A549 (cell line): ENCODE measurements around the gene DHX8. TPM values are rescaled to one million over a fixed set of nuclear protein-coding genes. Genes with fewer than 3 reads are reported as not detected.

Source experiments
- ATAC-seq, 2 experiments: fragments of 200-7000 bp in 1 of 2; fragments of >200 bp in 1 of 2; cut with Nextera tagmentation in 1 of 2; cut with Tn5 transposase in 1 of 2; 3 replicates each; pipeline versions ENCODE4 v1.8.0 to v1.9.1; 2018 to 2020; ENCODE audit warnings: mild to moderate bottlenecking in 1 of 2, moderate library complexity in 1 of 2
- CTCF ChIA-PET: fragments of 300-600 bp; sonication (Branson Sonifier 250); formaldehyde crosslinking; extraction: SDS; loops from one replicate; lab custom pipeline; 2021; ENCODE audit warnings: antibody characterized with exemption, inconsistent platforms; lab: Yijun Ruan, JAX
- POLR2A ChIA-PET: fragments of 350-600 bp; formaldehyde crosslinking; extraction: SDS; loops from one replicate; lab custom pipeline; 2021; ENCODE audit warnings: antibody characterized with exemption, inconsistent platforms; lab: Yijun Ruan, JAX
- DNase-seq, 2 experiments: peaks; one replicate each; pipeline versions ENCODE4 v3.0.0 to v3.0.0-alpha.2; 2011 to 2016; ENCODE audit warnings: low read depth in 1 of 2, low spot score in 1 of 2
- FAIRE-seq: peaks from 2 replicates; lab custom pipeline; 2011; peaks lifted over from hg19 to GRCh38; lab: Jason Lieb, UNC
- H3K27ac ChIP-seq, 2 experiments: fragments of >200 bp; sonication (Bioruptor Twin); formaldehyde crosslinking; 3 replicates each; pipeline ENCODE4 v1.5.1; 2016 to 2017
- H3K4me1 ChIP-seq: fragments of >200 bp; sonication (Bioruptor Twin); formaldehyde crosslinking; 3 replicates; pipeline ENCODE4 v1.6.1; 2016
- H3K4me2 ChIP-seq: fragments of >200 bp; sonication (Bioruptor Twin); formaldehyde crosslinking; 3 replicates; pipeline ENCODE4 v1.6.1; 2016
- H3K4me3 ChIP-seq: fragments of >200 bp; sonication (Bioruptor Twin); formaldehyde crosslinking; 3 replicates; pipeline ENCODE4 v1.5.1; 2016
- H3K9me3 ChIP-seq: fragments of >200 bp; sonication (Bioruptor Twin); formaldehyde crosslinking; 3 replicates; pipeline ENCODE4 v1.6.1; 2016
- CBX2 ChIP-seq: fragments of 200-600 bp; sonication (generic); IDR thresholded peaks from 2 replicates; pipeline ENCODE4 v1.6.1; 2016; ENCODE audit warnings: low read depth, mild to moderate bottlenecking, borderline replicate concordance
- CEBPB ChIP-seq, 2 experiments: fragments of >200 bp in 1 of 2; sonication (Bioruptor Twin) in 1 of 2; formaldehyde crosslinking in 1 of 2; IDR thresholded peaks; 2 replicates each; pipeline ENCODE4 v1.6.1; 2012 to 2016
- CHD2 ChIP-seq: fragments of 150-350 bp; IDR thresholded peaks from 2 replicates; pipeline ENCODE4 v1.6.1; 2014; ENCODE audit warnings: low read length; ENCODE audit not compliant: partially characterized antibody
- EHF ChIP-seq: fragments of 250-450 bp; sonication (Bioruptor Pico); IDR thresholded peaks from 2 replicates; pipeline ENCODE4 v1.5.0; 2020; ENCODE audit warnings: mild to moderate bottlenecking
- EHMT2 ChIP-seq: fragments of 200-600 bp; sonication (generic); IDR thresholded peaks from 2 replicates; pipeline ENCODE4 v1.6.1; 2016; ENCODE audit warnings: antibody characterized with exemption, low read depth, mild to moderate bottlenecking, moderate library complexity
- ESRRA ChIP-seq: fragments of 150-350 bp; IDR thresholded peaks from 2 replicates; pipeline ENCODE4 v1.6.1; 2014; ENCODE audit warnings: mild to moderate bottlenecking, low read length, borderline replicate concordance
- FOSB ChIP-seq: fragments of 250-450 bp; sonication (Bioruptor Pico); IDR thresholded peaks from 2 replicates; pipeline ENCODE4 v1.5.0; 2020; ENCODE audit warnings: mild to moderate bottlenecking, moderate library complexity
- FOSL2 ChIP-seq, 2 experiments: fragments of 450-650 bp in 1 of 2; fragments of >200 bp in 1 of 2; sonication (Bioruptor Twin) in 1 of 2; formaldehyde crosslinking; IDR thresholded peaks; 2 replicates each; pipeline versions ENCODE4 v1.5.0 to v1.6.1; 2016 to 2020; ENCODE audit warnings: mild to moderate bottlenecking in 1 of 2, moderate library complexity in 1 of 2
- FOXS1 ChIP-seq: fragments of 250-450 bp; sonication (Bioruptor Pico); IDR thresholded peaks from 2 replicates; pipeline ENCODE4 v1.5.0; 2020; ENCODE audit warnings: mild to moderate bottlenecking, moderate library complexity
- GATA3 ChIP-seq: IDR thresholded peaks from 2 replicates; pipeline ENCODE4 v1.6.1; 2012; ENCODE audit warnings: borderline replicate concordance
- HDAC2 ChIP-seq: fragments of 200-600 bp; sonication (generic); IDR thresholded peaks from 2 replicates; pipeline ENCODE4 v1.6.1; 2016
- HEYL ChIP-seq: fragments of 250-450 bp; sonication (Bioruptor Pico); IDR thresholded peaks from 2 replicates; pipeline ENCODE4 v1.8.0; 2021; ENCODE audit warnings: mild to moderate bottlenecking, moderate library complexity
- JUN ChIP-seq, 2 experiments: fragments of >200 bp; sonication (Bioruptor Twin); formaldehyde crosslinking; IDR thresholded peaks; 2 replicates in 1 of 2; 3 replicates in 1 of 2; pipeline ENCODE4 v1.6.1; 2016 to 2017
- JUNB ChIP-seq: fragments of >200 bp; sonication (Bioruptor Twin); formaldehyde crosslinking; IDR thresholded peaks from 2 replicates; pipeline ENCODE4 v1.6.1; 2016
- KDM5A ChIP-seq: fragments of 200-600 bp; sonication (generic); IDR thresholded peaks from 2 replicates; pipeline ENCODE4 v1.6.1; 2016; ENCODE audit warnings: antibody characterized with exemption, mild to moderate bottlenecking
- MYC ChIP-seq: IDR thresholded peaks from 2 replicates; pipeline ENCODE4 v1.6.1; 2012; ENCODE audit warnings: mild to moderate bottlenecking, inconsistent platforms, low read length, improper control_type of control experiment, borderline replicate concordance
- PHF8 ChIP-seq: fragments of 200-600 bp; sonication (generic); IDR thresholded peaks from 2 replicates; pipeline ENCODE4 v1.6.1; 2016; ENCODE audit warnings: low read depth, mild to moderate bottlenecking, antibody characterized with exemption, moderate library complexity, borderline replicate concordance
- POLR2A ChIP-seq: IDR thresholded peaks from 2 replicates; pipeline ENCODE4 v1.6.1; 2012; ENCODE audit warnings: mild to moderate bottlenecking, low read length
- RAD21 ChIP-seq, 2 experiments: fragments of >200 bp in 1 of 2; sonication (Bioruptor Twin) in 1 of 2; formaldehyde crosslinking in 1 of 2; IDR thresholded peaks in 1 of 2; conservative IDR thresholded peaks in 1 of 2; 2 replicates in 1 of 2; 3 replicates in 1 of 2; pipeline ENCODE4 v1.6.1; 2012 to 2018; ENCODE audit warnings: inconsistent platforms in 1 of 2
- RCOR1 ChIP-seq: fragments of 150-350 bp; IDR thresholded peaks from 2 replicates; pipeline ENCODE4 v1.6.1; 2014; ENCODE audit warnings: antibody characterized with exemption, low read length, low read depth
- RNF2 ChIP-seq: fragments of 200-600 bp; sonication (generic); IDR thresholded peaks from 2 replicates; pipeline ENCODE4 v1.6.1; 2016; ENCODE audit warnings: low read depth, mild to moderate bottlenecking, antibody characterized with exemption, moderate library complexity, borderline replicate concordance
- SMC3 ChIP-seq: fragments of >200 bp; sonication (Bioruptor Twin); formaldehyde crosslinking; IDR thresholded peaks from 3 replicates; pipeline ENCODE4 v1.6.1; 2018; ENCODE audit warnings: inconsistent platforms
- SREBF2 ChIP-seq: fragments of 450-650 bp; IDR thresholded peaks from 2 replicates; pipeline ENCODE4 v1.6.1; 2014; ENCODE audit warnings: mild to moderate bottlenecking, moderate library complexity
- ZFP36 ChIP-seq: fragments of 450-650 bp; IDR thresholded peaks from 2 replicates; pipeline ENCODE4 v1.6.1; 2014; ENCODE audit warnings: borderline replicate concordance; ENCODE audit not compliant: partially characterized antibody
- ZSCAN20 ChIP-seq: fragments of 250-450 bp; sonication (Bioruptor Pico); IDR thresholded peaks from 2 replicates; pipeline ENCODE4 v1.8.0; 2022; ENCODE audit warnings: mild to moderate bottlenecking, moderate library complexity
- WGBS: methylation state at CpG from one replicate; pipeline ENCODE4 v1.1.6; 2017; ENCODE audit errors: missing lambda C conversion rate; 5-methylcytosine and 5-hydroxymethylcytosine counted together
- polyA plus RNA-seq, 4 experiments: library from polyadenylated mRNA; depleted of rRNA in 3 of 4; stranded (reverse); fragments of >200 nt; fragmentation: RNase III in 1 of 4; extraction: RNeasy Plus Mini Kit Qiagen cat#74134 plus additional on column Dnase treatment in 1 of 4; gene quantifications; 2 replicates in 3 of 4; 3 replicates in 1 of 4; pipeline ENCODE4 v1.2.3, GENCODE V29; 2011 to 2017
- TF ChIP-seq, protein P1 (sequence below): fragments of >200 bp; sonication (Bioruptor Twin); formaldehyde crosslinking; IDR thresholded peaks from 3 replicates; pipeline ENCODE4 v1.6.1; 2016
- TF ChIP-seq, protein P2 (sequence below): fragments of 450-650 bp; IDR thresholded peaks from 2 replicates; pipeline ENCODE4 v1.6.1; 2014; ENCODE audit warnings: antibody characterized with exemption
- TF ChIP-seq, protein P3 (sequence below): fragments of 250-450 bp; sonication (Bioruptor Pico); IDR thresholded peaks from 2 replicates; pipeline ENCODE4 v1.5.0; 2020; ENCODE audit warnings: low read depth, mild to moderate bottlenecking, moderate library complexity
- TF ChIP-seq, protein P4 (sequence below): fragments of 150-350 bp; IDR thresholded peaks from 2 replicates; pipeline ENCODE4 v1.6.1; 2014; ENCODE audit warnings: low read depth, mild to moderate bottlenecking, low read length

The DHX8 gene
- polyA plus RNA-seq, 2 of the 4 experiments (the other 2 are of a cell fraction), result 33.2 to 66.0 TPM

DNA sequence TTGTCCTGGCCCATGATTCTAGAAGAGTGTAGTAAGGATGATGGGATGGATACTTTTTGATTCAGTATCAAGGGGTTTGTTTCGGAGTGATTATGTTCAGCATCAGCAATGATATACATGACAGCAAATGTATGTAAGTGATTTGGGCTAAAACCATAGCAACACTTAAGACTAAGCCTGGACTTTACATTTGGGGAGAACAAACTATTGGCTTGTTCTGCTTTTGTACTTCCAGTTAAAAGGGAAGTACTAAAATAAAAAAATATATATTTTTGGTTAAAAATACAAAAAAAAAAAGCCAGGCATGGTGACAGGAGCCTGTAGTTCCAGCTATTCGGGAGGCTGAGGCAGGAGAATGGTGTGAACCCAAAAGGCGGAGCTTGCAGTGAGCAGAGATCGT lies 20.5 kb upstream of the DHX8 start:
- Histone ChIP-seq H3K9me3 (no peaks in the 10 kb centered on the region), H3K4me1 (peaks cover 23% of the 10 kb centered on the region), H3K27ac (no peak overlapping the region), H3K4me2 (no peak overlapping the region), H3K4me3 (no peak overlapping the region)
- TF ChIP-seq SMC3, result no peak
- TF ChIP-seq RNF2, result no peak
- no peak for TF ChIP-seq CEBPB (IDR thresholded peaks at IDR 0.05)
- TF ChIP-seq, protein P1, sequence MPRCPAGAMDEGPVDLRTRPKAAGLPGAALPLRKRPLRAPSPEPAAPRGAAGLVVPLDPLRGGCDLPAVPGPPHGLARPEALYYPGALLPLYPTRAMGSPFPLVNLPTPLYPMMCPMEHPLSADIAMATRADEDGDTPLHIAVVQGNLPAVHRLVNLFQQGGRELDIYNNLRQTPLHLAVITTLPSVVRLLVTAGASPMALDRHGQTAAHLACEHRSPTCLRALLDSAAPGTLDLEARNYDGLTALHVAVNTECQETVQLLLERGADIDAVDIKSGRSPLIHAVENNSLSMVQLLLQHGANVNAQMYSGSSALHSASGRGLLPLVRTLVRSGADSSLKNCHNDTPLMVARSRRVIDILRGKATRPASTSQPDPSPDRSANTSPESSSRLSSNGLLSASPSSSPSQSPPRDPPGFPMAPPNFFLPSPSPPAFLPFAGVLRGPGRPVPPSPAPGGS, result no peak
- no peak for TF ChIP-seq SREBF2
- TF ChIP-seq JUN (IDR thresholded peaks at IDR 0.05), result no peak
- no peak for TF ChIP-seq FOXS1
- TF ChIP-seq CBX2, result no peak
- POLR2A ChIA-PET, result interaction anchor here (0.7 kb wide), 1 partner anchor 35 kb away, joined by 4 read pairs; no protein-coding TSS in a partner anchor
- 88% methylated on average over 4 of the region's 4 CpGs for WGBS
- DNase-seq (no peak), FAIRE-seq (no peak), ATAC-seq (no peak)
- CTCF ChIA-PET, result interaction anchor here (1.0 to 45.8 kb wide), 4 partner anchors 14 to 49 kb away, joined by 3 to 2036 read pairs (median 32); partner anchors contain the start of genes ARL4D and DHX8

DNA sequence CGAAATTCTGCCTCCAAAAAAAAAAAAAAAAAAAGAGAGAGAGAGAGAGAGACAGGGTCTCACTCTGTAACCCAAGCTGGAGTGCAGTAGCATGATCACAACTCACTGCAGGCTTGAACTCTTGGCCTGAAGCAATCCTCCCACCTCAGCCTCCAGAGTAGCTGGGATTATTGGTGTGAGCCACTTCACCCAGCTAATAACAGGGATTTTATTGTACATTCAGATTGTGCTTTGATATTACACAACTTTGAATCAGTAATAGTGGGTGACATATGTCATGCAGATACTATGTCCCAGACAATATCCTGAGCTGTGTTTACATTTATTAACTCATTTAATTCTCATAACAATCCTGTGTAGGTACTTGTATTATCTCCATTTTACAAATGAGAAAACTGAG lies 19.7 kb upstream of the DHX8 start:
- ATAC-seq (no peak), DNase-seq (no peak), FAIRE-seq (no peak)
- 100% methylated on average over 1 of the region's 1 CpG for WGBS
- H3K9me3 ChIP-seq, result no peaks in the 10 kb centered on the region
- H3K4me1 ChIP-seq, result peaks cover 24% of the 10 kb centered on the region
- no peak overlapping the region for H3K4me3 ChIP-seq
- TF ChIP-seq SMC3 (no peak), PHF8 (no peak), MYC (no peak), ZSCAN20 (no peak), CHD2 (no peak), EHF (CRISPR knock-in tag) (no peak), GATA3 (no peak), ESRRA (no peak), RAD21 (conservative IDR thresholded peaks at IDR 0.05 in 1 of 2, IDR thresholded peaks at IDR 0.05 in 1 of 2) (no peak)
- TF ChIP-seq, protein P2, sequence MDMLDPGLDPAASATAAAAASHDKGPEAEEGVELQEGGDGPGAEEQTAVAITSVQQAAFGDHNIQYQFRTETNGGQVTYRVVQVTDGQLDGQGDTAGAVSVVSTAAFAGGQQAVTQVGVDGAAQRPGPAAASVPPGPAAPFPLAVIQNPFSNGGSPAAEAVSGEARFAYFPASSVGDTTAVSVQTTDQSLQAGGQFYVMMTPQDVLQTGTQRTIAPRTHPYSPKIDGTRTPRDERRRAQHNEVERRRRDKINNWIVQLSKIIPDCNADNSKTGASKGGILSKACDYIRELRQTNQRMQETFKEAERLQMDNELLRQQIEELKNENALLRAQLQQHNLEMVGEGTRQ, result no peak
- ChIA-PET POLR2A (no interaction called here), CTCF (interaction anchor here (0.6 to 45.8 kb wide), 6 partner anchors 7 to 50 kb away, joined by 3 to 2036 read pairs (median 4); partner anchors contain the start of genes ARL4D and DHX8)
- H3K27ac ChIP-seq, result no peak overlapping the region
- H3K4me2 ChIP-seq, result no peak overlapping the region

DNA sequence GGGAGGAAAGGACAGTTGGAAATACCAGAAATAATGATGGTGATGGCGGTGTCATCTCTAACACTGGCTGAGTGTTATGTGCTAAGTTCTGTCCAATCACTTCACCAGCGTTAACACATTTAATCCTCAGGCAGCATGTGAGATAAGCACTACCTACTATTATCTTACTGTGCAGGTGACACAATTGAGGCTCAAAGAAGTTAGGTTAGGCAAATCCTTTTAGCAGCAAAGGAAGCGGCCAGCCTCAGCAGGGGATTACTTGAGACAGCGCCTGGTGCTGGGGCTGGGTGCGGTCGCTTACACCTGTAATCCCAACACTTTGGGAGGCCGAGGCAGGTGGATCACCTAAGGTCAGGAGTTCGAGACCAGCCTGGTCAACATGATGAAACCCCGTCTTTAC lies 18.7 kb upstream of the DHX8 start:
- ChIA-PET CTCF (interaction anchor here (1.4 to 45.8 kb wide), 3 partner anchors 19 to 51 kb away, joined by 3 to 2036 read pairs (median 175); partner anchors contain the start of genes ARL4D and DHX8), POLR2A (interaction anchor here (1.2 kb wide), 1 partner anchor 97 kb away, joined by 4 read pairs; no protein-coding TSS in a partner anchor)
- no peak for FAIRE-seq
- Histone ChIP-seq H3K4me2 (no peak overlapping the region), H3K4me3 (no peak overlapping the region), H3K9me3 (no peaks in the 10 kb centered on the region)
- ATAC-seq, result no peak
- no peak for DNase-seq
- TF ChIP-seq HDAC2 (no peak), POLR2A (no peak), ZFP36 (no peak), GATA3 (no peak), HEYL (CRISPR knock-in tag) (no peak), JUNB (no peak), FOSL2 (IDR thresholded peaks at IDR 0.05) (no peak), FOSL2 (CRISPR knock-in tag; IDR thresholded peaks at IDR 0.05) (no peak), SMC3 (no peak), CHD2 (no peak), ESRRA (no peak), KDM5A (no peak), EHMT2 (no peak), FOSB (CRISPR knock-in tag) (no peak), RCOR1 (no peak)
- TF ChIP-seq, protein P2, result no peak
- TF ChIP-seq, protein P3, sequence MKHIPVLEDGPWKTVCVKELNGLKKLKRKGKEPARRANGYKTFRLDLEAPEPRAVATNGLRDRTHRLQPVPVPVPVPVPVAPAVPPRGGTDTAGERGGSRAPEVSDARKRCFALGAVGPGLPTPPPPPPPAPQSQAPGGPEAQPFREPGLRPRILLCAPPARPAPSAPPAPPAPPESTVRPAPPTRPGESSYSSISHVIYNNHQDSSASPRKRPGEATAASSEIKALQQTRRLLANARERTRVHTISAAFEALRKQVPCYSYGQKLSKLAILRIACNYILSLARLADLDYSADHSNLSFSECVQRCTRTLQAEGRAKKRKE, result no peak
- TF ChIP-seq, protein P4, sequence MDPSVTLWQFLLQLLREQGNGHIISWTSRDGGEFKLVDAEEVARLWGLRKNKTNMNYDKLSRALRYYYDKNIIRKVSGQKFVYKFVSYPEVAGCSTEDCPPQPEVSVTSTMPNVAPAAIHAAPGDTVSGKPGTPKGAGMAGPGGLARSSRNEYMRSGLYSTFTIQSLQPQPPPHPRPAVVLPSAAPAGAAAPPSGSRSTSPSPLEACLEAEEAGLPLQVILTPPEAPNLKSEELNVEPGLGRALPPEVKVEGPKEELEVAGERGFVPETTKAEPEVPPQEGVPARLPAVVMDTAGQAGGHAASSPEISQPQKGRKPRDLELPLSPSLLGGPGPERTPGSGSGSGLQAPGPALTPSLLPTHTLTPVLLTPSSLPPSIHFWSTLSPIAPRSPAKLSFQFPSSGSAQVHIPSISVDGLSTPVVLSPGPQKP, result no peak
- TF ChIP-seq, all 56 proteins: peak for 0
- 87% methylated on average over 9 of the region's 9 CpGs for WGBS
- no peak overlapping the region for H3K27ac ChIP-seq
- peaks cover 31% of the 10 kb centered on the region for H3K4me1 ChIP-seq
